Right lobe of liver (tissue), 6 donors: ENCODE measurements around the gene BPIFB3. TPM values are rescaled to one million over a fixed set of nuclear protein-coding genes. Genes with fewer than 3 reads are reported as not detected.

Source experiments
- ATAC-seq, 4 donors: fragments of 200-7000 bp; cut with Tn5 transposase; one replicate each; pipeline ENCODE4 v1.9.1; 2020; ENCODE audit warnings: mild to moderate bottlenecking in 4 of 4, moderate library complexity in 4 of 4
- DNase-seq, 3 donors: peaks; one replicate each; pipeline ENCODE4 v3.0.0-alpha.2; 2020
- H3K27ac ChIP-seq, 3 donors: fragments of 200-600 bp; one replicate each; pipeline ENCODE4 v1.8.0; 2022
- H3K27me3 ChIP-seq, 2 donors: fragments of 200-600 bp; one replicate each; pipeline ENCODE4 v1.8.0; 2022
- H3K36me3 ChIP-seq, 4 donors: fragments of 200-600 bp; sonication (generic) in 1 of 4; one replicate each; pipeline versions ENCODE4 v1.5.1 to v1.8.0; 2017 to 2022; ENCODE audit warnings: control low read depth in 1 of 4
- H3K4me1 ChIP-seq, 4 donors: fragments of 200-600 bp; sonication (generic) in 1 of 4; one replicate each; pipeline versions ENCODE4 v1.5.1 to v1.8.0; 2017 to 2022; ENCODE audit warnings: control low read depth in 1 of 4
- H3K4me3 ChIP-seq, 3 donors: fragments of 200-600 bp; one replicate each; pipeline ENCODE4 v1.8.0; 2022
- H3K9me3 ChIP-seq, 4 donors: fragments of 200-600 bp; sonication (generic) in 1 of 4; one replicate each; pipeline versions ENCODE4 v1.5.1 to v1.8.0; 2017 to 2022; ENCODE audit warnings: control low read depth in 1 of 4
- CTCF ChIP-seq, 4 donors: fragments of 200-600 bp in 3 of 4; fragments of 450-650 bp in 1 of 4; IDR thresholded peaks; one replicate each; pipeline versions ENCODE4 v1.5.1 to v1.8.0; 2016 to 2022; ENCODE audit warnings: antibody characterized with exemption in 4 of 4, mild to moderate bottlenecking in 2 of 4
- POLR2A ChIP-seq: fragments of 450-650 bp; IDR thresholded peaks from one replicate; pipeline ENCODE4 v1.6.1; 2017; ENCODE audit warnings: antibody characterized with exemption, mild to moderate bottlenecking
- WGBS: methylation state at CpG from one replicate; pipeline ENCODE4 v1.1.6; 2018; ENCODE audit warnings: low coverage, low lambda C conversion rate; ENCODE audit not compliant: insufficient coverage; ENCODE audit errors: missing lambda C conversion rate; 5-methylcytosine and 5-hydroxymethylcytosine counted together
- intact Hi-C, 2 donors: fragments of 100-400 bp; cut with DNase I; formaldehyde crosslinking; loops; one replicate each; pipeline versions ENCODE4 v1.11.2 to v1.14.1; 2022
- total RNA-seq, 6 experiments: library from RNA; depleted of rRNA in 2 of 6; stranded (reverse); fragments of >200 nt in 2 of 6; fragmentation: NEBNext Ultra II Directional in 3 of 6; extraction: Animal tissue kit (Norgen Biotek cat#: 25700) in 3 of 6; gene quantifications; one replicate each; pipeline versions ENCODE4 v1.1.0 to v1.2.4, GENCODE V29; 2016 to 2023
- donor health status: DM: no; HTN: yes; CAD: no.
- donor health status: DM: no; HTN: no; CAD: no.
- donor health status: DM: no; HTN: no; CAD: no.
- donor health status: DM: no; HTN: yes; CAD: no.
- donor health status: DM: no; HTN: yes; CAD: no.

Gene BPIFB3
- total RNA-seq, 6 experiments from 2014 or later: not detected

GRCh38 chr20:33063271-33063670 is 9.6 kb downstream of the BPIFB3 start:
- 67% methylated on average over 1 of the region's 6 CpGs for WGBS

DNA sequence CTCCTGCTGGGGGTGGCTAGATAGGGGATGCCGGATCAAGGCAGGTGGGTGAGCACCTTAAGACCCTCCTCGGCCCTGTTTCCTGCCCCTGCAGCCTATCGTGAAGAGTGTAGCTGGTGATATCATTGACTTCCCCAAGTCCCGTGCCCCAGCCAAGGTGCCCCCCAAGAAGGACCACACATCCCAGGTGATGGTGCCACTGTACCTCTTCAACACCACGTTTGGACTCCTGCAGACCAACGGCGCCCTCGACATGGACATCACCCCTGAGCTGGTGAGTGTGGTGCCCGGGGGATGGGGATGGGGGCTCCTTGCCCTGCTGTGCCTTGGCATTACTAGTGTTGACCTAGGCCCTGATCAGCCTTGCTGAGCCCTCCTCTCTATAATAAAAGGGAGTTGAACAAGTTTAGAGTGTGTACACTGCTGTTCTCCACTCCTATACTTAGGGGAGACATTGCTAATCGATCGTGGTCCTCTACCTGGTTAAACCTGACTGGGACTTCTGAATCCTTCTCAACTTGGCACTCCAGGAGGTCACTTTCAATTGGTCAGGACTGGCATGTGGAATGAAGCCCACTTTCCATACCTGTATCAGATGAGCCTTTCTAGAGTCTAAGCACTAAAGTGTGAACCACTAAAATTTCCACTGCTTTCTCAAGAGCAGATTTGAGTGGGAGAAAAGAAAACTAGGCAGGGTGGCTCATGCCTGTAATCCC is 11.0 kb downstream of the BPIFB3 start:
- ATAC-seq (no peak), DNase-seq (peak in 1 of 3 donors; percentile 2)
- 84% methylated on average over 7 of the region's 11 CpGs for WGBS
- TF ChIP-seq POLR2A: no peak
- no peak for TF ChIP-seq CTCF (IDR thresholded peaks at IDR 0.05)
- no peak overlapping the region for H3K4me3 ChIP-seq
- no peak overlapping the region for H3K27ac ChIP-seq
- H3K36me3 ChIP-seq: no peaks in the 10 kb centered on the region
- H3K9me3 ChIP-seq: no peaks in the 10 kb centered on the region
- no peaks in the 10 kb centered on the region for H3K4me1 ChIP-seq
- H3K27me3 ChIP-seq: no peaks in the 10 kb centered on the region
- intact Hi-C loops: no loop called here

More at GRCh38 chr20:33063271-33063670, 9.6 kb downstream of the BPIFB3 start:
- ATAC-seq: no peak
- no peak overlapping the region for H3K4me3 ChIP-seq
- intact Hi-C loops: no loop called here
- no peaks in the 10 kb centered on the region for H3K9me3 ChIP-seq
- no peaks in the 10 kb centered on the region for H3K36me3 ChIP-seq
- H3K4me1 ChIP-seq: no peaks in the 10 kb centered on the region
- H3K27me3 ChIP-seq: no peaks in the 10 kb centered on the region
- TF ChIP-seq POLR2A (no peak), CTCF (IDR thresholded peaks at IDR 0.05) (no peak)
- no peak overlapping the region for H3K27ac ChIP-seq
- no peak for DNase-seq

DNA sequence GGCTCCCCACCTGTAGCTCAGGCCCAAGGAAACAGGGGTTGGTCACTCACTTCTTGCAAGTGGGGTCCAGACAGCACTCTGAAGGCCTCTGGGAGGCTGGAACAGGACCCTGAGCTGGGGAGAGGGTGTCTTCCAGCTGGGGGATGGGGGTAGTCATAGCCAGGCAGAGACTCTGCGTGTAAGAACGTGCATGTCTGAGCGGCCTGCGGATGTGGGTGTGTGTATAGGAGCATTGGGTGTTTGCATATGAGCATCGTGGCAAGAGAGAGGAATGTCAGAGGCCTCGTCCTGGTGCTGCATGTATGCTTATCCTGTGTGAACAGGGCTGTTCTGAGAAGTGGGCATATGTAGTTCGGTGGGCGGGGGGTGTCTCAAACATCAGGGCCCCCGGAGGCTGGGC is 12.1 kb downstream of the BPIFB3 start:
- H3K27ac ChIP-seq: no peak overlapping the region
- no peaks in the 10 kb centered on the region for H3K4me1 ChIP-seq
- no peak for TF ChIP-seq CTCF (IDR thresholded peaks at IDR 0.05)
- no peak for TF ChIP-seq POLR2A
- H3K9me3 ChIP-seq: no peaks in the 10 kb centered on the region
- no peaks in the 10 kb centered on the region for H3K27me3 ChIP-seq
- no peaks in the 10 kb centered on the region for H3K36me3 ChIP-seq
- intact Hi-C loops: no loop called here
- no peak for ATAC-seq
- no peak overlapping the region for H3K4me3 ChIP-seq
- WGBS: 85% methylated on average over 6 of the region's 9 CpGs
- no peak for DNase-seq

- TF ChIP-seq POLR2A: no peak
- TF ChIP-seq CTCF (IDR thresholded peaks at IDR 0.05): no peak
- Histone ChIP-seq H3K27ac (no peak overlapping the region), H3K4me1 (no peaks in the 10 kb centered on the region), H3K9me3 (no peaks in the 10 kb centered on the region), H3K27me3 (no peaks in the 10 kb centered on the region), H3K36me3 (no peaks in the 10 kb centered on the region), H3K4me3 (no peak overlapping the region)
- ATAC-seq (no peak), DNase-seq (no peak)
- WGBS: 73% methylated on average over 3 of the region's 3 CpGs
- intact Hi-C loops: no loop called here
These were observed 14.1 kb downstream of the BPIFB3 start for GRCh38 chr20:33067806-33068205.
